ENCODE results near the gene SCARB1. TPM values are rescaled to one million over a fixed set of nuclear protein-coding genes. Genes with fewer than 3 reads are reported as not detected.

Gene SCARB1
- total and polyA plus RNA-seq, 9 of the 15 experiments (the other 6 are each of a cell fraction or from before 2014, with no cell fraction given), result 0.56 to 157 (median 52.8) TPM

DNA sequence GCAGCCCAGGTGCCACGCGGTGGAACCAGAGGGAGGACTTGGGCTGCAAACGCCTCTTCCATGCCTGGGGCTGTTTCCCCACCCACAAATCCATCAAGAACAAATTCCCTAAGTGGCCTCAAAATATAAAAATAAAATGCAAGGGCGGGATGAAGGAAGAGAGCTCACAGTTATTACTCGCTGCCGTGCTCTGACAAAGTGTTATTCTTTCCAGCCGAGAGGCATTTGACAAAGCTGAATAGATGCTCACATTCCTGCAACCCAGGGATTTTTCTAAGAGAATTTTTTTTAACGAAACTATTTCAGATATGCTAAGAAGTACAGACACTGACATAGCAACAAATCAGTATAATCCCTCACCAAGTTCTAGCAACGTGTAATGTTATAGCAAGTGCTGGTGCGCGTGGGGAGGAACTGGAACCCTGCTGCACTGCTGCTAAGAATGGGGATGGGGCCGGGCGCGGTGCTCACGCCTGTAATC is 70.7 kb downstream of the SCARB1 start:
- Histone ChIP-seq H3K9me1 (ENCODE audit: control insufficient read depth, insufficient read depth, low read length) (peaks cover 2% of the 10 kb centered on the region), H3K79me2 (ENCODE audit: control insufficient read depth, insufficient read depth, low read length) (no peaks in the 10 kb centered on the region), H3K9ac (ENCODE audit: insufficient read depth in 1 of 2, low read depth in 2 of 2, low read length in 2 of 2) (0 out of 4 replicates have a peak overlapping the region, but pooled peaks of 1 of the 2 experiments have one; percentile 20), H3K36me3 (ENCODE audit: control insufficient read depth, insufficient read depth, low read length) (peaks cover 90% of the 10 kb centered on the region), H4K20me1 (replicated peaks; ENCODE audit: control insufficient read depth, insufficient read depth, low read length) (no peaks in the 10 kb centered on the region), H3K27ac (ENCODE audit: extremely low read depth, low read depth, low read length) (no peak overlapping the region), H2AFZ (ENCODE audit: low read depth, low read length) (no peak overlapping the region), H3K4me2 (ENCODE audit: insufficient read depth, low read length) (no peak overlapping the region), H3K27me3 (ENCODE audit: control insufficient read depth in 2 of 2, insufficient read depth in 2 of 2, low read length in 2 of 2) (no peaks in the 10 kb centered on the region), H3K9me3 (replicated peaks; ENCODE audit: control insufficient read depth, insufficient read depth, low read depth, low read length) (no peaks in the 10 kb centered on the region), H3K4me1 (replicated peaks in 1 of 2; ENCODE audit: control insufficient read depth in 2 of 2, insufficient read depth in 2 of 2, low read length in 2 of 2) (0 out of 5 replicates have a peak, but pooled peaks cover 0 to 4% of the 10 kb centered on the region in 2 experiments), H3K4me3 (no peak overlapping the region)
- no TSS peak for BruUV-seq (replicated peaks)
- intact Hi-C loops (cut with micrococcal nuclease), result no loop called here
- ATAC-seq, result no peak
- in situ Hi-C loops (cut with MboI), result no loop called here
- ChIA-PET POLR2A (interaction anchor here (0.6 to 1.0 kb wide), 3 partner anchors 16 to 257 kb away, joined by 3 to 5 read pairs (median 3); no protein-coding TSS in a partner anchor), CTCF (ENCODE audit: low intra/inter-chr PET ratio) (no interaction called here)
- DNase-seq (ENCODE audit: extremely low read depth in 1 of 4, low spot score in 3 of 4), result no peak
- no peak for FAIRE-seq
- 91% methylated on average over 12 of the region's 15 CpGs for WGBS (ENCODE audit: insufficient coverage, low coverage, missing lambda C conversion rate)
- TF ChIP-seq PTTG1 (tag; IDR thresholded peaks at IDR 0.05; ENCODE audit: low read depth) (no peak), HLTF (IDR thresholded peaks at IDR 0.05) (no peak), NR2F6 (CRISPR knock-in tag; IDR thresholded peaks at IDR 0.05) (no peak), PCBP2 (IDR thresholded peaks at IDR 0.05; ENCODE audit: low read depth, low read length, poor library complexity, severe bottlenecking) (no peak), ADNP (tag; IDR thresholded peaks at IDR 0.05) (no peak), KAT7 (CRISPR knock-in tag; IDR thresholded peaks at IDR 0.05; ENCODE audit: borderline replicate concordance) (no peak)
- TF ChIP-seq, protein P1, sequence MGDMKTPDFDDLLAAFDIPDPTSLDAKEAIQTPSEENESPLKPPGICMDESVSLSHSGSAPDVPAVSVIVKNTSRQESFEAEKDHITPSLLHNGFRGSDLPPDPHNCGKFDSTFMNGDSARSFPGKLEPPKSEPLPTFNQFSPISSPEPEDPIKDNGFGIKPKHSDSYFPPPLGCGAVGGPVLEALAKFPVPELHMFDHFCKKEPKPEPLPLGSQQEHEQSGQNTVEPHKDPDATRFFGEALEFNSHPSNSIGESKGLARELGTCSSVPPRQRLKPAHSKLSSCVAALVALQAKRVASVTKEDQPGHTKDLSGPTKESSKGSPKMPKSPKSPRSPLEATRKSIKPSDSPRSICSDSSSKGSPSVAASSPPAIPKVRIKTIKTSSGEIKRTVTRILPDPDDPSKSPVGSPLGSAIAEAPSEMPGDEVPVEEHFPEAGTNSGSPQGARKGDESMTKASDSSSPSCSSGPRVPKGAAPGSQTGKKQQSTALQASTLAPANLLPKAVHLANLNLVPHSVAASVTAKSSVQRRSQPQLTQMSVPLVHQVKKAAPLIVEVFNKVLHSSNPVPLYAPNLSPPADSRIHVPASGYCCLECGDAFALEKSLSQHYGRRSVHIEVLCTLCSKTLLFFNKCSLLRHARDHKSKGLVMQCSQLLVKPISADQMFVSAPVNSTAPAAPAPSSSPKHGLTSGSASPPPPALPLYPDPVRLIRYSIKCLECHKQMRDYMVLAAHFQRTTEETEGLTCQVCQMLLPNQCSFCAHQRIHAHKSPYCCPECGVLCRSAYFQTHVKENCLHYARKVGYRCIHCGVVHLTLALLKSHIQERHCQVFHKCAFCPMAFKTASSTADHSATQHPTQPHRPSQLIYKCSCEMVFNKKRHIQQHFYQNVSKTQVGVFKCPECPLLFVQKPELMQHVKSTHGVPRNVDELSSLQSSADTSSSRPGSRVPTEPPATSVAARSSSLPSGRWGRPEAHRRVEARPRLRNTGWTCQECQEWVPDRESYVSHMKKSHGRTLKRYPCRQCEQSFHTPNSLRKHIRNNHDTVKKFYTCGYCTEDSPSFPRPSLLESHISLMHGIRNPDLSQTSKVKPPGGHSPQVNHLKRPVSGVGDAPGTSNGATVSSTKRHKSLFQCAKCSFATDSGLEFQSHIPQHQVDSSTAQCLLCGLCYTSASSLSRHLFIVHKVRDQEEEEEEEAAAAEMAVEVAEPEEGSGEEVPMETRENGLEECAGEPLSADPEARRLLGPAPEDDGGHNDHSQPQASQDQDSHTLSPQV (IDR thresholded peaks at IDR 0.05), result no peak
- TF ChIP-seq, protein P2, sequence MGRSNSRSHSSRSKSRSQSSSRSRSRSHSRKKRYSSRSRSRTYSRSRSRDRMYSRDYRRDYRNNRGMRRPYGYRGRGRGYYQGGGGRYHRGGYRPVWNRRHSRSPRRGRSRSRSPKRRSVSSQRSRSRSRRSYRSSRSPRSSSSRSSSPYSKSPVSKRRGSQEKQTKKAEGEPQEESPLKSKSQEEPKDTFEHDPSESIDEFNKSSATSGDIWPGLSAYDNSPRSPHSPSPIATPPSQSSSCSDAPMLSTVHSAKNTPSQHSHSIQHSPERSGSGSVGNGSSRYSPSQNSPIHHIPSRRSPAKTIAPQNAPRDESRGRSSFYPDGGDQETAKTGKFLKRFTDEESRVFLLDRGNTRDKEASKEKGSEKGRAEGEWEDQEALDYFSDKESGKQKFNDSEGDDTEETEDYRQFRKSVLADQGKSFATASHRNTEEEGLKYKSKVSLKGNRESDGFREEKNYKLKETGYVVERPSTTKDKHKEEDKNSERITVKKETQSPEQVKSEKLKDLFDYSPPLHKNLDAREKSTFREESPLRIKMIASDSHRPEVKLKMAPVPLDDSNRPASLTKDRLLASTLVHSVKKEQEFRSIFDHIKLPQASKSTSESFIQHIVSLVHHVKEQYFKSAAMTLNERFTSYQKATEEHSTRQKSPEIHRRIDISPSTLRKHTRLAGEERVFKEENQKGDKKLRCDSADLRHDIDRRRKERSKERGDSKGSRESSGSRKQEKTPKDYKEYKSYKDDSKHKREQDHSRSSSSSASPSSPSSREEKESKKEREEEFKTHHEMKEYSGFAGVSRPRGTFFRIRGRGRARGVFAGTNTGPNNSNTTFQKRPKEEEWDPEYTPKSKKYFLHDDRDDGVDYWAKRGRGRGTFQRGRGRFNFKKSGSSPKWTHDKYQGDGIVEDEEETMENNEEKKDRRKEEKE (IDR thresholded peaks at IDR 0.05; ENCODE audit: borderline replicate concordance in 1 of 2, control insufficient read depth in 1 of 2, low read depth in 2 of 2, low read length in 1 of 2), result no peak
- TF ChIP-seq, protein P3, sequence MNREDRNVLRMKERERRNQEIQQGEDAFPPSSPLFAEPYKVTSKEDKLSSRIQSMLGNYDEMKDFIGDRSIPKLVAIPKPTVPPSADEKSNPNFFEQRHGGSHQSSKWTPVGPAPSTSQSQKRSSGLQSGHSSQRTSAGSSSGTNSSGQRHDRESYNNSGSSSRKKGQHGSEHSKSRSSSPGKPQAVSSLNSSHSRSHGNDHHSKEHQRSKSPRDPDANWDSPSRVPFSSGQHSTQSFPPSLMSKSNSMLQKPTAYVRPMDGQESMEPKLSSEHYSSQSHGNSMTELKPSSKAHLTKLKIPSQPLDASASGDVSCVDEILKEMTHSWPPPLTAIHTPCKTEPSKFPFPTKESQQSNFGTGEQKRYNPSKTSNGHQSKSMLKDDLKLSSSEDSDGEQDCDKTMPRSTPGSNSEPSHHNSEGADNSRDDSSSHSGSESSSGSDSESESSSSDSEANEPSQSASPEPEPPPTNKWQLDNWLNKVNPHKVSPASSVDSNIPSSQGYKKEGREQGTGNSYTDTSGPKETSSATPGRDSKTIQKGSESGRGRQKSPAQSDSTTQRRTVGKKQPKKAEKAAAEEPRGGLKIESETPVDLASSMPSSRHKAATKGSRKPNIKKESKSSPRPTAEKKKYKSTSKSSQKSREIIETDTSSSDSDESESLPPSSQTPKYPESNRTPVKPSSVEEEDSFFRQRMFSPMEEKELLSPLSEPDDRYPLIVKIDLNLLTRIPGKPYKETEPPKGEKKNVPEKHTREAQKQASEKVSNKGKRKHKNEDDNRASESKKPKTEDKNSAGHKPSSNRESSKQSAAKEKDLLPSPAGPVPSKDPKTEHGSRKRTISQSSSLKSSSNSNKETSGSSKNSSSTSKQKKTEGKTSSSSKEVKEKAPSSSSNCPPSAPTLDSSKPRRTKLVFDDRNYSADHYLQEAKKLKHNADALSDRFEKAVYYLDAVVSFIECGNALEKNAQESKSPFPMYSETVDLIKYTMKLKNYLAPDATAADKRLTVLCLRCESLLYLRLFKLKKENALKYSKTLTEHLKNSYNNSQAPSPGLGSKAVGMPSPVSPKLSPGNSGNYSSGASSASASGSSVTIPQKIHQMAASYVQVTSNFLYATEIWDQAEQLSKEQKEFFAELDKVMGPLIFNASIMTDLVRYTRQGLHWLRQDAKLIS (CRISPR knock-in tag; IDR thresholded peaks at IDR 0.05), result no peak
